IPS-20b (cell line): Measurements from ENCODE around the gene SPOP.
A peak's percentile ranks its signal among the peaks of the same experiment; 100 is the strongest.

ENCODE experiments used
- H3K27ac ChIP-seq: one replicate; pipeline ENCODE4 v1.5.1; 2013; ENCODE audit warnings: low read length
- H3K27me3 ChIP-seq: 2 replicates; pipeline ENCODE4 v1.6.1; 2013; ENCODE audit warnings: mild to moderate bottlenecking, low read length, inconsistent platforms; ENCODE audit not compliant: insufficient read depth
- H3K36me3 ChIP-seq: 2 replicates; pipeline ENCODE4 v1.6.1; 2013; ENCODE audit warnings: low read depth, mild to moderate bottlenecking, inconsistent platforms, low read length, moderate library complexity; ENCODE audit not compliant: insufficient read depth
- H3K4me1 ChIP-seq: 2 replicates; pipeline ENCODE4 v1.6.1; 2013; ENCODE audit warnings: mild to moderate bottlenecking, control low read depth, inconsistent platforms, low read length, moderate library complexity; ENCODE audit not compliant: insufficient read depth
- H3K4me3 ChIP-seq: 2 replicates; pipeline ENCODE4 v1.5.1; 2013; ENCODE audit warnings: mild to moderate bottlenecking, low read length, inconsistent platforms
- H3K9ac ChIP-seq: 2 replicates; pipeline ENCODE4 v1.6.1; 2013; ENCODE audit warnings: low read depth, mild to moderate bottlenecking, inconsistent platforms, low read length, moderate library complexity
- H3K9me3 ChIP-seq: 2 replicates; pipeline ENCODE4 v1.6.1; 2013; ENCODE audit warnings: mild to moderate bottlenecking, low read depth, low read length, inconsistent platforms; ENCODE audit not compliant: insufficient read depth

SPOP gene

GRCh38 chr17:49692751-49693150 is 14.9 kb upstream of the SPOP start:
- H3K36me3 ChIP-seq = no peaks in the 10 kb centered on the region
- no peaks in the 10 kb centered on the region for H3K4me1 ChIP-seq
- H3K9ac ChIP-seq = no peak overlapping the region

GRCh38 chr17:49691677-49692191 is 13.8 kb upstream of the SPOP start:
- no peak overlapping the region for H3K9ac ChIP-seq

More at GRCh38 chr17:49692751-49693150, 14.9 kb upstream of the SPOP start:
- Histone ChIP-seq H3K4me3 (no peak overlapping the region), H3K27me3 (no peaks in the 10 kb centered on the region), H3K27ac (no peak overlapping the region), H3K9me3 (no peaks in the 10 kb centered on the region)

DNA sequence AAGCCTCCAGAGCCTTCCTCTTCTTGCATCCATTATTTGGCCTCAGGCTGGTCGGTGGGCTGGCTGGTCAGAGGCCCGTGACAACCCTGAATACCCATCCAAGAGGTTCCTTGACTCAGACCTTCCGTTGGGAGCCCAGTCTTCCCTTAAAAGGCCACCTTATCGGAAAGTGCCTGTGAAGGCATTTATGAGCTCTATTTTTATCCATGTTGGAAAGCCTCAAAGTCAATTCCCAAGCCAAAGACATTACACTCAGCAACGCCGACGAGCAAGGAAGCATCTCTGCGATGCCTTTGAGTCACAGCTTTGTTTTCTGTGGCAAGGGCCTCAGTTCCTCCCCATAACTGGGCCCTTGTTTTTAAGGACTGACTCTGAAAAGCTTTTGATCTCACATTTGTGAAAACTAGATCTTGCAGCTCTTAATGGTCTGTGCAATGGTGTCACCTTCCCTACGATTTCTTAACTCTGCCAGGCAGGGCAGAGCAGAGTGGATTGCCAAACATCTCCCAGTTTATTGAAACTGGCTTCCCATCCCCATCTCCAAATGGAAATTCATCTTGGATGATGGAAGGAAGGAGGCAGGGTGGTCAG is 13.3 kb upstream of the SPOP start:
- Histone ChIP-seq H3K36me3 (no peaks in the 10 kb centered on the region), H3K9ac (no peak overlapping the region), H3K4me1 (no peaks in the 10 kb centered on the region), H3K4me3 (no peak overlapping the region), H3K27ac (no peak overlapping the region), H3K9me3 (no peaks in the 10 kb centered on the region), H3K27me3 (no peaks in the 10 kb centered on the region)

More at GRCh38 chr17:49691677-49692191, 13.8 kb upstream of the SPOP start:
- Histone ChIP-seq H3K9me3 (no peaks in the 10 kb centered on the region), H3K4me3 (no peak overlapping the region), H3K27ac (no peak overlapping the region), H3K4me1 (no peaks in the 10 kb centered on the region), H3K27me3 (no peaks in the 10 kb centered on the region), H3K36me3 (no peaks in the 10 kb centered on the region)

- Histone ChIP-seq H3K4me3 (no peak overlapping the region), H3K27ac (no peak overlapping the region), H3K27me3 (no peaks in the 10 kb centered on the region), H3K36me3 (no peaks in the 10 kb centered on the region), H3K9ac (no peak overlapping the region), H3K9me3 (no peaks in the 10 kb centered on the region), H3K4me1 (no peaks in the 10 kb centered on the region)
Observed at GRCh38 chr17:49690256-49690655, 12.4 kb upstream of the SPOP start.

- Histone ChIP-seq H3K4me1 (no peaks in the 10 kb centered on the region), H3K36me3 (no peaks in the 10 kb centered on the region), H3K27ac (no peak overlapping the region), H3K27me3 (no peaks in the 10 kb centered on the region), H3K9ac (no peak overlapping the region), H3K4me3 (no peak overlapping the region), H3K9me3 (no peaks in the 10 kb centered on the region)
Observed at GRCh38 chr17:49688848-49689247, 11.0 kb upstream of the SPOP start.

DNA sequence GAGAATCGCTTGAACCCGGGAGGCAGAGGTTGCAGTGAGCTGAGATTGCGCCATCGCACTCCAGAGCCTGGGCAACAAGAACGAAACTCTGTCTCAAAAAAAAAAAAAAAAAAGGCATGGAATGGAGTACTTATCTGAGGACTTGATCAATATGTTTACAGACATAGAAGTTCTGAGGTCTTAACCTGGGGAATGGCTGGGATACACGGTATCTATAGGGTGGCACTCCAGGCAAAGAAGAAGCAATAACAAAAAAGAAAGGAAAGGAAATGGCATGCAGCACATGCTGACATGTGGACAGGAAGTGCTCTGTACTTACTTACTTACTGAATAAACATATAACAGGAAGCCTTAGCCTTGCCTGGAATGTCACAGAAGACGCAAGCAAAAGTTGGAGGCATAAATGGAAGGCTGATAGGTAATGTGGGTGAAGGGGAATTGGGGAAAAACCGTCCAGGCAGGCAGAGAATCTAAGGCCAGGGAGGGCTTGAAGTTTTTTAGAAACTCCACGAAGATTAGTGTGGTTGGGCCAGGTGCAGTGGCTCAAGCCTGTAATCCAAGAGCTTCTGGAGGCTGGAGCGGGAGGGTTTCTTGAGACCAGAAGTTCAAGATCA is 10.1 kb upstream of the SPOP start:
- Histone ChIP-seq H3K27ac (no peak overlapping the region), H3K9ac (no peak overlapping the region), H3K4me3 (no peak overlapping the region), H3K27me3 (no peaks in the 10 kb centered on the region), H3K9me3 (no peaks in the 10 kb centered on the region), H3K4me1 (no peaks in the 10 kb centered on the region), H3K36me3 (no peaks in the 10 kb centered on the region)

DNA sequence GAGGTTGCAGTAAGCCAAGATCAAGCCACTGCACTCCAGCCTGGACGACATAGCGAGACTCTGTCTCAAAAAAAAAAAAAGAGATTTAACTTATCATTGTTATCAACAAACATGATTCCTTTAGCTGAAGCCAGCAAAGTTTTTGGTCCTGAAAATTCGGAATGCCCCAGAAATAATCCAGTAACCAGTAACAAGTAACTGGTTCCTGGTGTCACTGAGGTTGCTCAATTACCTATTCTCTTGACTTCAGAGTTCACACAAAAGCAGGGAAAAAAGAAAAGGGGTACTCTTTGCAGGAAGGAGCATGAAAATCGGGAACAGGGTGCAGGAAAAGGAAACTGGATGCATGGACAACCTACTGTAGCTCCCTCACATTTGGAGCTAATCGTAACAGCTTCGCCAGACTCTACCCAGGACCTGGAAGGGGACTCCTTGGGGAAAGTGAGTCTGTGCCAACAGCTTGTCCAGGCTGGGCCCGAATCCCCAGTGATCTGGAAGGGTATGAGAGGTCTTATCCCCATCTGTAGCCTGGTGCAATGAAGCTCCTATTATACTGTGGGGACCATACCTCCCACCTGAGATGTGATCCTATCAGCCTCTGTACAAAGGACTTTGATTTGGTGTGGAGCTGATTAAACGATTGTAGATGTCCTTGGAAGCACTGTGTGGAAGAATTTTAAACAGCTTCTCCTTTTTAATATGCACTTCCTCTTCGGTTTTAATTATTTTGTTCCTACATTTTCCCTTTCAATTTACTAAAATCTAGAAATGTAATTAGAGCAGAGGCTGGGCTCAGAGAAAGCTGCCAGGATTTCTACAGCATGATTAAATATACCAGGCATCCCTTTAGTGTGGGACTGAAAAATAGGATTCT is 3.4 kb upstream of the SPOP start:
- H3K27ac ChIP-seq = no peak overlapping the region
- H3K4me3 ChIP-seq = no peak overlapping the region
- no peaks in the 10 kb centered on the region for H3K9me3 ChIP-seq
- H3K9ac ChIP-seq = no peak overlapping the region
- peaks cover 6% of the 10 kb centered on the region; the same call in 1 of the 2 replicates for H3K4me1 ChIP-seq
- H3K36me3 ChIP-seq = no peaks in the 10 kb centered on the region
- H3K27me3 ChIP-seq = no peaks in the 10 kb centered on the region

DNA sequence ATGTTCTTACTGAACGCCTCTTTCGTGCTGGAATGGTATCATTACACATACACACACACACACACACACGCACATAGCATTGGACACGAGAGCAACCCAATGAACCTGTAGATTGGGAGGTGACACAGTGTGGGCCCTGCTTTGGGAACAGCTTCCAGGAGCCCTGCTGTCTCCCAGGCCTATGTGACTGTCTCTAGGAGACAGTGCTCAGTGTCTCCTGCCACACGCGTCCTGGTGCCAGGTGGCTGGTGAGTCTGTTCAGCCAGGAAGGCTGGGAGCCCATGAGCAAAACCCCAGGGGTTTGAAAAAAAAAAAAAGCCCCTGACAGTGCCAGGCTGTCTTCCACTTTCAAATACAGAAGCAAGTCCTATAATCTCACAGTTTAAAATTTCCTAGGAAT is 2.4 kb upstream of the SPOP start:
- no peak overlapping the region for H3K27ac ChIP-seq
- peaks cover 11% of the 10 kb centered on the region; the same call in 1 of the 2 replicates for H3K4me1 ChIP-seq
- H3K9me3 ChIP-seq = no peaks in the 10 kb centered on the region
- no peaks in the 10 kb centered on the region for H3K27me3 ChIP-seq
- H3K36me3 ChIP-seq = peaks cover 4% of the 10 kb centered on the region; the same call in 1 of the 2 replicates
- H3K9ac ChIP-seq = no peak overlapping the region
- H3K4me3 ChIP-seq = no peak overlapping the region

DNA sequence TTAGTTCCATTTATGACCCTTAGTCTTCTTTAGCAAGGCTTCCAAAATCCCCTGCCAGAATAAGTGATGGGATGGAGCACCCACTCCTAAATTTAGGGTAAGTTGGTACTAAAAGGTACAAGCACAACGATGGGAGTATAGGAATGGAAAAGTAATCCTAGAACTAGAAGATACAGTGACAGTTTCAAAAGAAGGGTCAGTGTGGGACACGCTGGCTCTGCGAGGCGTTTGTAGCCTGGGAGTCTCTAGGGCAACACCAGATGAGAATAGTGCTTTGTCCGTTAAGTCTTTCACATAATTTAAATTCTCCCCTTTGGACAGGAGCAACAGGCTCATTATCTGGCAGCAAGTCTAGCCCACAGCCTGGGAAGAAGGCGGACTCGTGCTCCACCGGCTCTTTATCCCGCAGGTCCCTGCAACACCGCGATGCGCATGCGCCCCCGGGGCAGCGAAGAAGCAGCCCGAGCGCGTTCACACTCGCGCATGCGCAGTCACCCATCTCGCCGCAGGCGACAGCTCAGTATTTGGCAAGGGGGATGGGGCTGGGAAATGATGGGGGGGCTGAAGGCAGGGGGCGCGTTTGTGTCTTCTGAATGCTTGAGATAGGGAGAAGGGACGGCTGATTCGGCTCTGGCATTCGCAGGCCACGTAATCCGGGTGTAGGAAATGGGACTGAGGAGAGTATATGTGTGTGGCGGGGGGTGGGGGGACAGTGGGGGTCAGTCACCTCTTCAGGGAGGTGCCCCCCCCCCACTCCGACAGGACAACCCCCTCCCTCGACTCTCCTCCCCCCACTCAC is 564 bp downstream of the SPOP start:
- peaks cover 11% of the 10 kb centered on the region; the same call in 1 of the 2 replicates for H3K4me1 ChIP-seq
- H3K4me3 ChIP-seq = peak overlapping the region; percentile 82
- H3K27ac ChIP-seq = peak overlapping the region; percentile 83
- no peaks in the 10 kb centered on the region for H3K27me3 ChIP-seq
- H3K36me3 ChIP-seq = peaks cover 8% of the 10 kb centered on the region
- H3K9ac ChIP-seq = peak overlapping the region; percentile 87
- no peaks in the 10 kb centered on the region for H3K9me3 ChIP-seq

GRCh38 chr17:49676276-49676868 is 1.5 kb downstream of the SPOP start:
- Histone ChIP-seq H3K27me3 (no peaks in the 10 kb centered on the region), H3K4me1 (peaks cover 11% of the 10 kb centered on the region; the same call in 1 of the 2 replicates), H3K9me3 (no peaks in the 10 kb centered on the region), H3K27ac (no peak overlapping the region), H3K36me3 (peaks cover 8% of the 10 kb centered on the region), H3K9ac (peak overlapping the region; percentile 87), H3K4me3 (peak overlapping the region; percentile 82)

- Histone ChIP-seq H3K9me3 (no peaks in the 10 kb centered on the region), H3K27ac (no peak overlapping the region), H3K9ac (no peak overlapping the region), H3K4me1 (peaks cover 11% of the 10 kb centered on the region; the same call in 1 of the 2 replicates), H3K4me3 (no peak overlapping the region), H3K36me3 (peaks cover 8% of the 10 kb centered on the region), H3K27me3 (no peaks in the 10 kb centered on the region)
Observed at GRCh38 chr17:49674507-49674906, 3.4 kb downstream of the SPOP start.
